ENCODE results near the gene LCN10. TPM values are rescaled to one million over a fixed set of nuclear protein-coding genes. Genes with fewer than 3 reads are reported as not detected.

LCN10 gene
- total RNA-seq, 1 donor from 2014 or later, result not detected

DNA sequence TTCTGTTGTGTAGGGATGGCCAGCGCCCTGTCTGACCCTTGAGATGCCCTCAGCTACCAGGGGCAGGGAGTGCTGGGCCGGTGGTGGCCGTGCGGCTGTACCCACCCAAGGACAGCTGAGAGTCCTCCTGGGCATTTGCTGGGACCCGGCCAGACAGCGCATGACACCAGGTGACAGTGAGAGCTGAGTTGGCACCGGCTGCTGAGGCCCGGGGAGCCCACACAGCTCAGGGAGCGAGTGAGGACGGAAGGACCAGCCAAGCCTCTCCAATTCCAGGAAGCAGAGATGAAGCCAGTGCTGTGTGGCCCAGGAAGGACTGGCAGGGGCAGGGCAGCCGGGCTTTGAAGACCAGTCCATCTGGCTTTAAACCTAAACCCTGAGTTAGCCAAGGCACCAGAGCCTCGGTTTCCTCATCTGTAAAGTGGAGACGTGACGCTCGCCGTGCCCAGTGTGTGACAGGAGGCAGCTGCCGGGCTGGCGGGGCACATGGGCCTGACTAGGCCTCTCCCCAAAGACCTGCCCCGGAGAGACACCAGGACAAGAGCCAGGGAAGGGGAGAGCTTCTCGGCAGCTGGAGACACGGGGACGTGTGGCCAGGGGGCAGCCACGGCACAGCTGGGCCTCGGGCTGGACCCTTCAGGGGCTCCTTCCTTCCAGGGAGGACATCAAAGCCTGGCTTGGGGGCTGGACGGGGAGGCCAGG, 52.5 kb downstream of the LCN10 start:
- peak; percentile 91 for DNase-seq (ENCODE audit: low read depth)

DNA sequence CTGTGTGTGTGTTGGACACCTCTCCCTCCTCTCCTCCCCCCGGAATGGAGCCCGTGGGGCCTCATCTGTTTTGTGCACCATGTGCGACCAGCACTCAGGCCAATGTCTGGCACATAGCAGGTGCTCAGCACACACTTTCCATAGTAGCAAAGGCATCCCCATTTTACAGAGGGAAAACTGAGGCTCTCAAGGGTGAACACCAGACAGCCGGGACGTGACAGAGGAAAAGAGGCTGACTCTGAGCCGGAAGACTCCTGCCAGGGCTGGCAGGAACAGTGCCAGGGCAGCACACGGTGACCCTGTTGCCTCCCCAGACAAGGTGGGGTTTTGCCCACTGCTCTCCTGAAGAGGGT, 53.7 kb downstream of the LCN10 start:
- no peak for DNase-seq (ENCODE audit: low read depth)

- DNase-seq (ENCODE audit: low read depth), result no peak
These were observed 54.2 kb downstream of the LCN10 start for GRCh38 chr9:136688274-136689107.

Small RNA genes lying within 50 kb of the gene (microRNA-seq; reads per million reads assigned to microRNA genes)
- not detected for gene MIR6722

Other genes starting within 250 kb of the LCN10 start
- gene NOTCH1, start 196.9 kb downstream of the LCN10 start, total RNA-seq, result 6.2 and 16.0 TPM in 2 replicates
- gene EGFL7, start 80.0 kb downstream of the LCN10 start, total RNA-seq, result 6.0 and 7.0 TPM in 2 replicates
- 21.3 and 35.5 TPM in 2 replicates for gene AGPAT2, start 55.5 kb downstream of the LCN10 start, total RNA-seq
- gene DIPK1B, start 30.4 kb downstream of the LCN10 start, total RNA-seq, result not detected in 2 replicates
- gene LCN6, start 5.6 kb upstream of the LCN10 start, total RNA-seq, result not detected in 2 replicates
- gene LCN8, start 15.3 kb upstream of the LCN10 start, total RNA-seq, result 0.21 TPM in 1 of 2 replicates, not detected in the other
- not detected in 2 replicates for gene LCN15, start 21.6 kb upstream of the LCN10 start, total RNA-seq
- 63.9 and 81.6 TPM in 2 replicates for gene TMEM141, start 48.4 kb upstream of the LCN10 start, total RNA-seq
- 0.70 and 3.4 TPM in 2 replicates for gene CCDC183, start 53.4 kb upstream of the LCN10 start, total RNA-seq
- gene RABL6, start 65.0 kb upstream of the LCN10 start, total RNA-seq, result 94.2 and 122 TPM in 2 replicates
- gene AJM1, start 99.5 kb upstream of the LCN10 start, total RNA-seq, result 2.7 and 6.5 TPM in 2 replicates
- 106 and 131 TPM in 2 replicates for gene PHPT1, start 106.5 kb upstream of the LCN10 start, total RNA-seq
- 2.9 and 3.4 TPM in 2 replicates for gene MAMDC4, start 109.4 kb upstream of the LCN10 start, total RNA-seq
- gene EDF1, start 123.4 kb upstream of the LCN10 start, total RNA-seq, result 353 and 413 TPM in 2 replicates
- gene TRAF2, start 143.6 kb upstream of the LCN10 start, total RNA-seq, result 7.0 and 31.0 TPM in 2 replicates
- 170 and 196 TPM in 2 replicates for gene FBXW5, start 201.8 kb upstream of the LCN10 start, total RNA-seq
- gene C8G, start 202.3 kb upstream of the LCN10 start, total RNA-seq, result 0.88 TPM in 1 of 2 replicates, not detected in the other
- 0.10 and 0.27 TPM in 2 replicates for gene LCN12, start 209.3 kb upstream of the LCN10 start, total RNA-seq
- 126 and 177 TPM in 2 replicates for gene PTGDS, start 234.6 kb upstream of the LCN10 start, total RNA-seq
- gene LCNL1, start 240.1 kb upstream of the LCN10 start, total RNA-seq, result 5.0 and 13.8 TPM in 2 replicates
- 57.3 and 67.3 TPM in 2 replicates for gene PAXX, start 249.5 kb upstream of the LCN10 start, total RNA-seq

All from myocyte (in vitro differentiated cells).